ENCODE results near the gene MYH14.

Gene MYH14

DNA sequence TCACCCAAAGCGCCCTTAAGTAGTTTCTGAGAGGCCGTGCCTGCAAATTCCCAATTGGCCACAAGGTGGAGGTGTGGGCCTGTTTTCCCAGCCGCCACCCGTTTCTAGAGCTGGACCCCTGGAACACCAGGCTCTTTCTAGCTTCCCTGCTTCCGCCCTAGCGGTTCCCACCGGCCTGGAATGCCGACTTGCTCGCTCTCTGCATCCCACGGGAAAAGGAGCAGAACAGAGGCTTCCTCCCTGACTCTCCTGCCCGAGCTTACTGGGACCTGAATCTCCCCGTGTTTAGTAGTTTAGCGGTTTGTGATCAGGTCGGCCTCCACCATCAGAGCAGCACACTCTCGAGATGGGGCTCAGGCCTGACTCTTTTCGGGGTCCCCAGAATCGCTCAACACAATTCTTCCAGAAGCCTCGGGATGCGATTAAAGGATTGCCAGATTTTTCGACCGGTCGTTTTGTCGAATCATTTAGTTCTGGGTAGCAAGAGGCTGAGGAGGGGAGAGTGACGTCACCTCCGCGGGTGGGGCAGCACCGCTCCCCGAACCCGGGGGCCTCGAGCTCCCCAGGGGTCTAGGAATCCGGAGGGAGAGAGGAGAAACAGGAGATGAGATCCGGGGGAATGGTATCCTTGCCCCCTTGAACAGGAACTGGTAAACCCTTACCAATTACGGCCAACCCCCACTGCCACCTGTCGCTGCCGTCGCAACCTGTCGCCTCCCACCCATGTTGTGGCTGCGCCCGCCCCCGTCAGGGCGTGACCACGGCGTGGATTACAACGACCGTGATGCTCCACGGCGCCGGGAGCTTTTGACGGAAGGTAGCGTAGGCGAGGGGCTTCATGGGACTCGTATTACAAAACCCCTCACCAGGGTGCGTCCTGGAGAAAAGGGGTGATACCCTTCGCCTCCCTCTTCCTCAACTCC, 154.0 kb downstream of the MYH14 start:
- H3K4me3 ChIP-seq (ENCODE audit: low read depth, low read length), result peak overlapping the region; percentile 37
- in situ Hi-C loops (cut with HindIII; ENCODE audit: low sequenced_read_pairs), result no loop called here
- DNase-seq (ENCODE audit: low read depth, low spot score), result peak; percentile 60
- TF ChIP-seq, protein P1, sequence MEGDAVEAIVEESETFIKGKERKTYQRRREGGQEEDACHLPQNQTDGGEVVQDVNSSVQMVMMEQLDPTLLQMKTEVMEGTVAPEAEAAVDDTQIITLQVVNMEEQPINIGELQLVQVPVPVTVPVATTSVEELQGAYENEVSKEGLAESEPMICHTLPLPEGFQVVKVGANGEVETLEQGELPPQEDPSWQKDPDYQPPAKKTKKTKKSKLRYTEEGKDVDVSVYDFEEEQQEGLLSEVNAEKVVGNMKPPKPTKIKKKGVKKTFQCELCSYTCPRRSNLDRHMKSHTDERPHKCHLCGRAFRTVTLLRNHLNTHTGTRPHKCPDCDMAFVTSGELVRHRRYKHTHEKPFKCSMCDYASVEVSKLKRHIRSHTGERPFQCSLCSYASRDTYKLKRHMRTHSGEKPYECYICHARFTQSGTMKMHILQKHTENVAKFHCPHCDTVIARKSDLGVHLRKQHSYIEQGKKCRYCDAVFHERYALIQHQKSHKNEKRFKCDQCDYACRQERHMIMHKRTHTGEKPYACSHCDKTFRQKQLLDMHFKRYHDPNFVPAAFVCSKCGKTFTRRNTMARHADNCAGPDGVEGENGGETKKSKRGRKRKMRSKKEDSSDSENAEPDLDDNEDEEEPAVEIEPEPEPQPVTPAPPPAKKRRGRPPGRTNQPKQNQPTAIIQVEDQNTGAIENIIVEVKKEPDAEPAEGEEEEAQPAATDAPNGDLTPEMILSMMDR (IDR thresholded peaks at IDR 0.05; ENCODE audit: low read depth, low read length), result peak; percentile 83

DNA sequence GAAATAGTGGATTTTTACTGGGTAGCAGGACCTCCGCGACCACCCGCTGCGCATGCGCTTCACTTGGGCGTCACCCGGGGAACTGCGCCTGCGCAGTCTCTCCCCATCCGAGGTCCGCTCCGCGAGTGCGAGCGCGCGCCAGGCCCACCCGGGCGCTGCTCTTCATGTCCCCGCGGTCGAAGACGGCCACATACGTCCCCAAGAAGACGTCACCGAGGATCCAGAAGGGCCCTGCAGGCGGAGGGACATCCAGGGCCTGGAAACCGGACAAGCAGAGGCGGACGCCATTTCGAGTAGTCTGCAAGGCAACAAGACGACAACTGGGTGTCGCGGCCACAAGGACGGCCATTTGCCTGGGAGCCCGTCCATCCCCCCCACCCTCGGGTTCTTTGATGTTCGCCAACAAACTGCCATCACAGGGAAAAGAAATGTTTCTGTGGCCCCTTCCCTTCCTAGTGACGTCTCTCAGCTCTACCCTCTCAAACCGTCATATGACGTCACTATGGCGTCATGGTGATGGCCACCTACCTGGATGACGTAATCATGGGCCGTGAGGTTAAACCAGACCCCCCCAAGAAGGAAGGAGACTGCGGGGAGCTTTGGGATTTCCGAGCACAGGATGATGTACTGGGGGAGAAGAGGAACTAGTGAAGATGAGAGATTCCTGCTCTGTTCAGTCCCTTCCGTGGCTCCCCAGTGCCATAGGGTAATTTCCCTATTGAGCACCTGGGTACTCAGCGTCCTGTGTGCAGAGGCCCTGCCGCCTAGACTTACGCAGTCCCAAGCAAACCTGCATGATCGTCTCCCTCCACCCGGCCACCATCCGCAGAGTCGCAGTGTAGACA, 155.3 kb downstream of the MYH14 start:
- DNase-seq (ENCODE audit: low read depth, low spot score), result peak; percentile 33
- H3K4me3 ChIP-seq (ENCODE audit: low read depth, low read length), result peak overlapping the region; percentile 39
- in situ Hi-C loops (cut with HindIII; ENCODE audit: low sequenced_read_pairs), result no loop called here
- TF ChIP-seq, protein P1 (IDR thresholded peaks at IDR 0.05; ENCODE audit: low read depth, low read length), result no peak

GRCh38 chr19:50359328-50359818, 156.0 kb downstream of the MYH14 start:
- TF ChIP-seq, protein P1 (IDR thresholded peaks at IDR 0.05; ENCODE audit: low read depth, low read length), result no peak
- in situ Hi-C loops (cut with HindIII; ENCODE audit: low sequenced_read_pairs), result no loop called here
- no peak overlapping the region for H3K4me3 ChIP-seq (ENCODE audit: low read depth, low read length)
- DNase-seq (ENCODE audit: low read depth, low spot score), result no peak
